Lower lobe of right lung (tissue), 2 donors: ENCODE data around the gene UHRF1. TPM values are rescaled to one million over a fixed set of nuclear protein-coding genes. Genes with fewer than 3 reads are reported as not detected.

Experiments used
- ATAC-seq, 2 donors: fragments of 200-7000 bp; cut with Tn5 transposase; one replicate each; pipeline ENCODE4 v1.9.1; 2020 to 2022; ENCODE audit warnings: mild to moderate bottlenecking in 2 of 2, moderate library complexity in 2 of 2
- DNase-seq: peaks from one replicate; pipeline ENCODE4 v3.0.0-alpha.2; 2020
- H3K27ac ChIP-seq: fragments of 200-600 bp; one replicate; pipeline ENCODE4 v1.8.0; 2022
- H3K27me3 ChIP-seq: fragments of 200-600 bp; one replicate; pipeline ENCODE4 v1.8.0; 2022; ENCODE audit warnings: low read depth
- H3K36me3 ChIP-seq: fragments of 200-600 bp; one replicate; pipeline ENCODE4 v1.8.0; 2022; ENCODE audit warnings: mild to moderate bottlenecking
- H3K4me1 ChIP-seq: fragments of 200-600 bp; one replicate; pipeline ENCODE4 v1.8.0; 2022
- H3K4me3 ChIP-seq: fragments of 200-600 bp; one replicate; pipeline ENCODE4 v1.8.0; 2022; ENCODE audit warnings: mild to moderate bottlenecking
- H3K9me3 ChIP-seq: fragments of 200-600 bp; one replicate; pipeline ENCODE4 v1.8.0; 2022
- CTCF ChIP-seq: fragments of 200-600 bp; IDR thresholded peaks from one replicate; pipeline ENCODE4 v1.8.0; 2022; ENCODE audit warnings: antibody characterized with exemption, mild to moderate bottlenecking
- intact Hi-C: fragments of 100-400 bp; cut with DNase I; formaldehyde crosslinking; loops from one replicate; pipeline ENCODE4 v1.11.0; 2022
- total RNA-seq: library from RNA; stranded (reverse); fragmentation: NEBNext Ultra II Directional; extraction: Animal tissue kit (Norgen Biotek cat#: 25700); gene quantifications from one replicate; pipeline ENCODE4 v1.2.1, GENCODE V29; 2021
- donor health status: DM: no; HTN: yes; CAD: no; lungs with severe emphysema.

The UHRF1 gene
- total RNA-seq, 1 donor from 2014 or later = 1.3 TPM

- no peaks in the 10 kb centered on the region for H3K36me3 ChIP-seq
- ATAC-seq (no peak), DNase-seq (no peak)
- H3K4me1 ChIP-seq = peaks cover 51% of the 10 kb centered on the region
- H3K27ac ChIP-seq = peak overlapping the region; percentile 56
- TF ChIP-seq CTCF = no peak
- H3K27me3 ChIP-seq = no peaks in the 10 kb centered on the region
- peak overlapping the region; percentile 62 for H3K4me3 ChIP-seq
- intact Hi-C loops = no loop called here
- no peaks in the 10 kb centered on the region for H3K9me3 ChIP-seq
Observed at GRCh38 chr19:4969772-4970531, 60.7 kb downstream of the UHRF1 start.

- no peaks in the 10 kb centered on the region for H3K36me3 ChIP-seq
- no peaks in the 10 kb centered on the region for H3K9me3 ChIP-seq
- H3K4me3 ChIP-seq = peak overlapping the region; percentile 62
- intact Hi-C loops = no loop called here
- TF ChIP-seq CTCF = no peak
- no peak for ATAC-seq
- DNase-seq = no peak
- H3K27me3 ChIP-seq = no peaks in the 10 kb centered on the region
- H3K4me1 ChIP-seq = peaks cover 60% of the 10 kb centered on the region
- H3K27ac ChIP-seq = peak overlapping the region; percentile 54
Observed at GRCh38 chr19:4970558-4971423, 61.5 kb downstream of the UHRF1 start.

- intact Hi-C loops = no loop called here
- H3K4me3 ChIP-seq = peak overlapping the region; percentile 62
- peaks cover 66% of the 10 kb centered on the region for H3K4me1 ChIP-seq
Observed at GRCh38 chr19:4971424-4971793, 62.1 kb downstream of the UHRF1 start.

GRCh38 chr19:4971816-4972495, 62.7 kb downstream of the UHRF1 start:
- intact Hi-C loops = no loop called here
- ATAC-seq (no peak), DNase-seq (no peak)
- no peak for TF ChIP-seq CTCF
- no peaks in the 10 kb centered on the region for H3K9me3 ChIP-seq
- no peaks in the 10 kb centered on the region for H3K36me3 ChIP-seq
- no peaks in the 10 kb centered on the region for H3K27me3 ChIP-seq
- peaks cover 71% of the 10 kb centered on the region for H3K4me1 ChIP-seq
- H3K27ac ChIP-seq = no peak overlapping the region
- peak overlapping the region; percentile 62 for H3K4me3 ChIP-seq

More at GRCh38 chr19:4971424-4971793, 62.1 kb downstream of the UHRF1 start:
- ATAC-seq (no peak), DNase-seq (no peak)
- H3K36me3 ChIP-seq = no peaks in the 10 kb centered on the region
- no peaks in the 10 kb centered on the region for H3K27me3 ChIP-seq
- H3K27ac ChIP-seq = no peak overlapping the region
- no peak for TF ChIP-seq CTCF
- H3K9me3 ChIP-seq = no peaks in the 10 kb centered on the region

GRCh38 chr19:4972509-4973230, 63.4 kb downstream of the UHRF1 start:
- no peaks in the 10 kb centered on the region for H3K36me3 ChIP-seq
- intact Hi-C loops = no loop called here
- H3K27ac ChIP-seq = peak overlapping the region; percentile 9
- H3K9me3 ChIP-seq = no peaks in the 10 kb centered on the region
- ATAC-seq (no peak), DNase-seq (no peak)
- peaks cover 79% of the 10 kb centered on the region for H3K4me1 ChIP-seq
- no peak for TF ChIP-seq CTCF
- no peak overlapping the region for H3K4me3 ChIP-seq
- H3K27me3 ChIP-seq = no peaks in the 10 kb centered on the region
